IMR-90 (cell line): ENCODE data around the gene NEAT1. TPM values are rescaled to one million over a fixed set of nuclear protein-coding genes. Genes with fewer than 3 reads are reported as not detected.

Experiments used
- ATAC-seq: fragments of 200-7000 bp; cut with Tn5 transposase; 2 replicates; pipeline ENCODE4 v1.9.1; 2020; ENCODE audit warnings: low read depth, mild to moderate bottlenecking, moderate library complexity
- Bru-seq: library from RNA; stranded (reverse); fragments of 400-500 nt; gene quantifications from one replicate; lab custom pipeline; 2021; lab: Mats Ljungman, UMichigan
- BruChase-seq, 2 experiments: library from RNA; stranded (reverse); fragments of 400-500 nt; gene quantifications; one replicate each; lab custom pipeline; 2021; lab: Mats Ljungman, UMichigan
- BruUV-seq: library from RNA; stranded (reverse); fragments of 400-500 nt; replicated peaks from 2 replicates; lab custom pipeline; 2021; lab: Mats Ljungman, UMichigan
- CTCF ChIA-PET: fragments of 300-600 bp; formaldehyde crosslinking; extraction: SDS; loops from one replicate; lab custom pipeline; 2021; ENCODE audit warnings: antibody characterized with exemption; lab: Yijun Ruan, JAX
- POLR2A ChIA-PET: fragments of 300-600 bp; sonication (Branson Sonifier 250); formaldehyde crosslinking; loops from one replicate; lab custom pipeline; 2022; ENCODE audit warnings: antibody characterized with exemption; ENCODE audit not compliant: unreplicated experiment; lab: Charles Lee
- DNase-seq: peaks from one replicate; pipeline ENCODE4 v3.0.0; 2013
- H2AFZ ChIP-seq: replicated peaks from 2 replicates; pipeline ENCODE3; 2013; ENCODE audit warnings: low read length, mild to moderate bottlenecking; ENCODE audit not compliant: poor library complexity
- H2AK5ac ChIP-seq: 2 replicates; pipeline ENCODE4 v1.6.1; 2013; ENCODE audit warnings: low read depth, low read length, inconsistent platforms
- H2AK9ac ChIP-seq: replicated peaks from 2 replicates; pipeline ENCODE3; 2013; ENCODE audit warnings: mild to moderate bottlenecking, low read depth, low read length, moderate library complexity; ENCODE audit not compliant: poor library complexity
- H2BK120ac ChIP-seq: 2 replicates; pipeline ENCODE4 v1.6.1; 2013; ENCODE audit warnings: low read depth, low read length, inconsistent platforms
- H2BK15ac ChIP-seq: 3 replicates; pipeline ENCODE4 v1.6.1; 2013; ENCODE audit warnings: low read depth, low read length, inconsistent platforms
- H2BK20ac ChIP-seq: 2 replicates; pipeline ENCODE4 v1.6.1; 2013; ENCODE audit warnings: low read depth, mild to moderate bottlenecking, inconsistent platforms, low read length, moderate library complexity
- H2BK5ac ChIP-seq: 2 replicates; pipeline ENCODE4 v1.6.1; 2013; ENCODE audit warnings: mild to moderate bottlenecking, low read depth, low read length, inconsistent platforms; ENCODE audit not compliant: poor library complexity, severe bottlenecking
- H3K14ac ChIP-seq: replicated peaks from 2 replicates; pipeline ENCODE4 v1.6.1; 2013; ENCODE audit warnings: low read depth, low read length, inconsistent platforms
- H3K18ac ChIP-seq: 2 replicates; pipeline ENCODE4 v1.6.1; 2013; ENCODE audit warnings: low read depth, low read length, control low read depth
- H3K23ac ChIP-seq: 2 replicates; pipeline ENCODE4 v1.6.1; 2013; ENCODE audit warnings: low read depth, low read length, inconsistent platforms
- H3K27ac ChIP-seq: 2 replicates; pipeline ENCODE4 v1.5.1; 2013; ENCODE audit warnings: mild to moderate bottlenecking, control low read depth, low read length; ENCODE audit not compliant: insufficient read depth
- H3K27me3 ChIP-seq: 2 replicates; pipeline ENCODE4 v1.6.1; 2013; ENCODE audit warnings: low read length; ENCODE audit not compliant: control insufficient read depth, insufficient read depth
- H3K36me3 ChIP-seq: 2 replicates; pipeline ENCODE4 v1.6.1; 2013; ENCODE audit warnings: low read length, mixed read lengths; ENCODE audit not compliant: control insufficient read depth, insufficient read depth
- H3K4ac ChIP-seq: 2 replicates; pipeline ENCODE4 v1.6.1; 2013; ENCODE audit warnings: low read depth, low read length, inconsistent platforms
- H3K4me1 ChIP-seq: 2 replicates; pipeline ENCODE4 v1.6.1; 2013; ENCODE audit warnings: low read length, mixed read lengths; ENCODE audit not compliant: control insufficient read depth, insufficient read depth
- H3K4me2 ChIP-seq: 2 replicates; pipeline ENCODE4 v1.6.1; 2013; ENCODE audit warnings: low read depth, mild to moderate bottlenecking, control low read depth, low read length, moderate library complexity
- H3K4me3 ChIP-seq: 2 replicates; pipeline ENCODE4 v1.5.1; 2013; ENCODE audit warnings: low read depth, mild to moderate bottlenecking, control low read depth, low read length, moderate library complexity; ENCODE audit not compliant: insufficient read depth
- H3K56ac ChIP-seq: 2 replicates; pipeline ENCODE4 v1.6.1; 2013; ENCODE audit warnings: low read length, inconsistent platforms; ENCODE audit not compliant: insufficient read depth; ENCODE audit errors: extremely low read depth
- H3K79me1 ChIP-seq, 2 experiments: 2 replicates each; pipeline ENCODE4 v1.6.1; 2013; ENCODE audit warnings: low read length in 2 of 2, inconsistent platforms in 1 of 2, low read depth in 1 of 2
- H3K9ac ChIP-seq: 2 replicates; pipeline ENCODE4 v1.6.1; 2013; ENCODE audit warnings: low read depth, low read length, control low read depth
- H3K9me1 ChIP-seq: 2 replicates; pipeline ENCODE4 v1.6.1; 2013; ENCODE audit warnings: low read length, inconsistent platforms; ENCODE audit not compliant: insufficient read depth
- H3K9me3 ChIP-seq: 2 replicates; pipeline ENCODE4 v1.6.1; 2013; ENCODE audit warnings: low read length; ENCODE audit not compliant: control insufficient read depth, insufficient read depth
- H4K20me1 ChIP-seq: 2 replicates; pipeline ENCODE4 v1.6.1; 2013; ENCODE audit warnings: low read length, inconsistent platforms; ENCODE audit not compliant: insufficient read depth
- H4K5ac ChIP-seq: 2 replicates; pipeline ENCODE4 v1.6.1; 2013; ENCODE audit warnings: mild to moderate bottlenecking, low read depth, low read length, control low read depth
- H4K8ac ChIP-seq, 2 experiments: 2 replicates each; pipeline ENCODE4 v1.6.1; 2013; ENCODE audit warnings: low read depth in 2 of 2, low read length in 2 of 2, control low read depth in 1 of 2, inconsistent platforms in 1 of 2
- H4K91ac ChIP-seq: 2 replicates; pipeline ENCODE4 v1.6.1; 2013; ENCODE audit warnings: low read depth, low read length, inconsistent platforms; ENCODE audit not compliant: insufficient read depth
- BHLHE40 ChIP-seq: fragments of 150-350 bp; IDR thresholded peaks from 2 replicates; pipeline ENCODE4 v1.6.1; 2016; ENCODE audit warnings: mild to moderate bottlenecking, low read depth, low read length
- CEBPB ChIP-seq: IDR thresholded peaks from 2 replicates; pipeline ENCODE4 v1.6.1; 2012; ENCODE audit warnings: low read depth, low read length, improper control_type of control experiment
- CHD1 ChIP-seq: IDR thresholded peaks from 2 replicates; pipeline ENCODE4 v1.6.1; 2012; ENCODE audit warnings: low read depth, low read length, improper control_type of control experiment
- CTCF ChIP-seq: conservative IDR thresholded peaks from 2 replicates; pipeline ENCODE4 v1.5.1; 2012; ENCODE audit warnings: mild to moderate bottlenecking, low read depth, low read length, improper control_type of control experiment
- ELK1 ChIP-seq: fragments of 150-350 bp; IDR thresholded peaks from 2 replicates; pipeline ENCODE4 v1.6.1; 2016; ENCODE audit warnings: low read depth, mild to moderate bottlenecking, low read length, moderate library complexity, borderline replicate concordance
- MAFK ChIP-seq: IDR thresholded peaks from 2 replicates; pipeline ENCODE4 v1.6.1; 2012; ENCODE audit warnings: low read depth, low read length, improper control_type of control experiment
- MAZ ChIP-seq: IDR thresholded peaks from 2 replicates; pipeline ENCODE4 v1.6.1; 2012; ENCODE audit warnings: low read depth, mild to moderate bottlenecking, low read length, improper control_type of control experiment, moderate library complexity, borderline replicate concordance
- MXI1 ChIP-seq: IDR thresholded peaks from 2 replicates; pipeline ENCODE4 v1.6.1; 2012; ENCODE audit warnings: low read depth, mild to moderate bottlenecking, low read length, moderate library complexity, borderline replicate concordance
- NFE2L2 ChIP-seq: fragments of 150-350 bp; IDR thresholded peaks from 2 replicates; pipeline ENCODE4 v1.6.1; 2016; ENCODE audit warnings: low read depth, mild to moderate bottlenecking, low read length
- POLR2A ChIP-seq: IDR thresholded peaks from 2 replicates; pipeline ENCODE4 v1.6.1; 2012; ENCODE audit warnings: mild to moderate bottlenecking, low read depth, low read length
- RAD21 ChIP-seq: IDR thresholded peaks from 2 replicates; pipeline ENCODE4 v1.6.1; 2012; ENCODE audit warnings: low read length, improper control_type of control experiment
- SMC3 ChIP-seq: fragments of 150-350 bp; IDR thresholded peaks from 2 replicates; pipeline ENCODE4 v1.6.1; 2016; ENCODE audit warnings: low read depth, mild to moderate bottlenecking, antibody characterized with exemption, low read length, moderate library complexity
- WGBS, 2 experiments: methylation state at CpG; one replicate each; pipeline versions ENCODE4 v1.1.5 to v1.1.7; 2013; ENCODE audit warnings: missing lambda C conversion rate in 2 of 2; ENCODE audit not compliant: insufficient read length in 1 of 2; ENCODE audit errors: extremely low coverage in 2 of 2; 5-methylcytosine and 5-hydroxymethylcytosine counted together
- dilution Hi-C: fragments of 300-500 bp; cut with HindIII; formaldehyde crosslinking; loops from one replicate; pipeline ENCODE4 v1.14.3; 2018; ENCODE audit warnings: low sequenced_read_pairs; ENCODE audit not compliant: unreplicated experiment
- in situ Hi-C: fragments of 300-500 bp; cut with MboI; formaldehyde crosslinking; loops from 3 replicates; pipeline ENCODE4 v1.14.3; 2019; ENCODE audit warnings: low sequenced_read_pairs, inconsistent platforms, mixed read lengths
- intact Hi-C: fragments of 100-400 bp; cut with micrococcal nuclease; formaldehyde crosslinking; loops from 2 replicates; pipeline ENCODE4 v1.10.0; 2022
- long read RNA-seq: library from polyadenylated mRNA; unstranded; transcript quantifications from one replicate; pipeline ENCODE4 v2.0.0, GENCODE V29; 2021; ENCODE audit not compliant: unreplicated experiment
- polyA plus RNA-seq, 3 experiments: library from polyadenylated mRNA; depleted of rRNA; stranded (reverse); fragments of >200 nt; gene quantifications; 2 replicates each; pipeline ENCODE4 v1.2.3, GENCODE V29; 2012; ENCODE audit warnings: low replicate concordance in 1 of 3
- total RNA-seq: library from RNA; depleted of rRNA; stranded (reverse); fragments of >200 nt; gene quantifications from 2 replicates; pipeline ENCODE4 v1.2.3, GENCODE V29; 2012; rRNA removed

The NEAT1 gene
- 30.1 and 38.0 TPM in 2 replicates for total RNA-seq
- polyA plus RNA-seq (2012; rRNA removed), result 56.3 and 114 TPM in 2 replicates
- 12.5 and 21.1 TPM in 2 replicates for polyA plus RNA-seq (2012; cell fraction: cytosol; rRNA removed)
- 237 and 1,050 TPM in 2 replicates for polyA plus RNA-seq (2012; cell fraction: nucleus; rRNA removed; ENCODE audit: low replicate concordance)
- percentile 100 among the genes with signal in this experiment for Bru-seq, nascent RNA
- BruChase-seq, experiment 1, labeled RNA remaining after a 6-hour chase, result percentile 100 among the genes with signal in this experiment
- percentile 100 among the genes with signal in this experiment for BruChase-seq, experiment 2, labeled RNA remaining after a 2-hour chase
- long read RNA-seq, full-length matches to known transcripts, result 391 of 394 reads
- long read RNA-seq, partial matches to known transcripts, result 0 of 394 reads
- long read RNA-seq, other reads (novel, unspliced or antisense), result 3 of 394 reads

- 1% methylated on average over 21 of the region's 40 CpGs; no CpG with 5 or more reads in 1 of the 2 experiments for WGBS, 2 experiments
- TF ChIP-seq CTCF (no peak), SMC3 (peak; percentile 29; the same call in 1 of the 2 replicates), POLR2A (peak; percentile 98), CEBPB (peak; percentile 90), RAD21 (0 out of 2 replicates have a peak, but pooled peaks have one; percentile 11), MAFK (no peak), BHLHE40 (peak; percentile 70), MAZ (peak; percentile 94), ELK1 (no peak), MXI1 (0 out of 2 replicates have a peak, but pooled peaks have one; percentile 18), CHD1 (peak; percentile 80), NFE2L2 (no peak; the same call in 1 of the 2 replicates)
Observed at GRCh38 chr11:65422633-65423515, at the start of gene NEAT1. TSS of gene NEAT1 (plus strand) at chr11:65422798.

More at GRCh38 chr11:65422633-65423515, at the start of gene NEAT1:
- Histone ChIP-seq H3K4me1 (peaks cover 20% of the 10 kb centered on the region), H2BK120ac (peak within 1 kb of the TSS; percentile 99), H3K36me3 (peaks cover 33% of the 10 kb centered on the region), H2AK9ac (peak within 1 kb of the TSS; percentile 100), H4K20me1 (peaks cover 58% of the 10 kb centered on the region), H3K23ac (peak within 1 kb of the TSS; percentile 99), H2BK20ac (peak within 1 kb of the TSS; percentile 99), H3K9me1 (no peaks in the 10 kb centered on the region), H2BK5ac (peak within 1 kb of the TSS; percentile 98), H3K27me3 (no peaks in the 10 kb centered on the region), H4K5ac (peak within 1 kb of the TSS; percentile 64), H3K27ac (peak within 1 kb of the TSS; percentile 98), H3K4me2 (peak within 1 kb of the TSS; percentile 80), H2AK5ac (peak within 1 kb of the TSS; percentile 99), H4K91ac (peak within 1 kb of the TSS; percentile 99), H3K9me3 (no peaks in the 10 kb centered on the region), H3K4ac (peak within 1 kb of the TSS; percentile 100), H2BK15ac (peak within 1 kb of the TSS; percentile 75; the same call in 2 of the 3 replicates), H3K14ac (peak within 1 kb of the TSS; percentile 100), H2AFZ (peak within 1 kb of the TSS; percentile 92), H4K8ac (peak within 1 kb of the TSS; percentile 72 to 96), H3K9ac (peak within 1 kb of the TSS; percentile 97), H3K79me1 (peaks cover 7 to 43% of the 10 kb centered on the region in 2 experiments; a peak in 2 of 4 replicates), H3K4me3 (peak within 1 kb of the TSS; percentile 92), H3K18ac (peak within 1 kb of the TSS; percentile 84), H3K56ac (peak within 1 kb of the TSS; percentile 99)
- intact Hi-C loops, result no loop called here
- CTCF ChIA-PET, result no interaction called here
- no TSS peak for BruUV-seq
- POLR2A ChIA-PET, result interaction anchor here (0.6 to 6.3 kb wide), 32 partner anchors 10 to 246 kb away, joined by 3 to 125 read pairs (median 4); partner anchors contain the start of genes FAM89B, FRMD8, MALAT1 and SCYL1
- in situ Hi-C loops, result no loop called here
- DNase-seq (peak; percentile 92), ATAC-seq (peak; percentile 22)
- dilution Hi-C loops, result no loop called here
